ENCODE data around the gene ZRANB3. TPM values are rescaled to one million over a fixed set of nuclear protein-coding genes. Genes with fewer than 3 reads are reported as not detected.

ZRANB3 gene
- total and polyA plus RNA-seq, 2 donors (not counting 1 experiment from before 2014, with no cell fraction given), result 4.8 to 7.4 TPM

DNA sequence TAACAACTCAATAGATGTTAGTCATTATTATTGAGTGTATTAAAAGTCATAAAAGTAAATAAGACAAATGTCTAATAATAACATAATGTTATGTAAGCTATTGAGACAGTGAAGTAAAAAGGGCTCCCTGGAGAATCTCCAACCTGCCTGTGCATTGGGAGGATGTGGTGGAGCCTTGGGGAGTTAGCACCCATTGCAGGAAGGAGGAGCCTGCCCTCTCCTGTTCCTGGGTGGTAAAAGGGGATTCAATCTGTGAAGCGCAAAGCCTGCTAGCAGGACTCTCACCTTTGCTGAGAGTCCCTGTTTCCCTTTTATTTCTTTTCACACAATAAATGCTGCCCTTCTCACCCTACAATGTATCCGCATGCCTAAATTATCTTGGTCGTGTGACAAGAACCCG, 272.8 kb downstream of the ZRANB3 start:
- TF ChIP-seq, protein P1, sequence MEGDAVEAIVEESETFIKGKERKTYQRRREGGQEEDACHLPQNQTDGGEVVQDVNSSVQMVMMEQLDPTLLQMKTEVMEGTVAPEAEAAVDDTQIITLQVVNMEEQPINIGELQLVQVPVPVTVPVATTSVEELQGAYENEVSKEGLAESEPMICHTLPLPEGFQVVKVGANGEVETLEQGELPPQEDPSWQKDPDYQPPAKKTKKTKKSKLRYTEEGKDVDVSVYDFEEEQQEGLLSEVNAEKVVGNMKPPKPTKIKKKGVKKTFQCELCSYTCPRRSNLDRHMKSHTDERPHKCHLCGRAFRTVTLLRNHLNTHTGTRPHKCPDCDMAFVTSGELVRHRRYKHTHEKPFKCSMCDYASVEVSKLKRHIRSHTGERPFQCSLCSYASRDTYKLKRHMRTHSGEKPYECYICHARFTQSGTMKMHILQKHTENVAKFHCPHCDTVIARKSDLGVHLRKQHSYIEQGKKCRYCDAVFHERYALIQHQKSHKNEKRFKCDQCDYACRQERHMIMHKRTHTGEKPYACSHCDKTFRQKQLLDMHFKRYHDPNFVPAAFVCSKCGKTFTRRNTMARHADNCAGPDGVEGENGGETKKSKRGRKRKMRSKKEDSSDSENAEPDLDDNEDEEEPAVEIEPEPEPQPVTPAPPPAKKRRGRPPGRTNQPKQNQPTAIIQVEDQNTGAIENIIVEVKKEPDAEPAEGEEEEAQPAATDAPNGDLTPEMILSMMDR (conservative IDR thresholded peaks at IDR 0.05 in 1 of 2, IDR thresholded peaks at IDR 0.05 in 1 of 2; ENCODE audit: low read depth in 1 of 2, low read length in 2 of 2), result peak in 1 of 2 donors; percentile 8
- no peak for TF ChIP-seq EZH2 (IDR thresholded peaks at IDR 0.05; ENCODE audit: low read length, missing control alignments)

DNA sequence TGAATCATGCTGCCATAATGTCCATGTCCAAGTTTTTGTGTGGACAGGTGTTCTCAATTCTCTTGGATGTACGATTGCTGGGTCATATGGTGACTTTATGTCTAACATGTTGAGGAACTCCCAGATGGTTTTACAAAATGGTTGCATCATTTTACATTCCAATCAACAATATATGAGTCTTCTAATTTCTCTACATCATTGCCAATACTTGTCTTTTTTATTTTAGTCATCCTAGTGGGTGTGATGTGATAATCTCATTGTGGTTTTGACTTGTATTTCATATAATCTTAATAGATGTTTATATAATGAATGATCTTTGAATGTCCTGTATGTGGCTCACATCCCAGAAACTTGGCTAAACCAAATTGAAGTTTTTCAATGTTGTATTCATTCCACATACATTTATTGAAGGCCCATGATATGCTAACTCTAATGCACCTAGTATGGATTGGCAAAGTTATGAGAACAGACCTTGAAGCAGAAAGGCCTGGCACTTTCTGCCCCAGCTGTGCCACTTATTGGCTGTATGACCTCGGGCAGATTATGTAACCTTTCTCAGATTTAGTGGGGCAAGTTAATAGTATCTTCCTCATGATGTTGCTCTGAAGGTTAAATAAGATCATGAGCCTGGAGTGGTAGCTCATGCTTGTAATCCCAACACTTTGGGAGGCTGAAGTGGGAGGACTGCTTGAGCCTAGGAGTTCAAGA, 273.5 kb downstream of the ZRANB3 start:
- Histone ChIP-seq H3K4me2 (ENCODE audit: extremely low read depth, insufficient read depth, low read length) (no peak overlapping the region), H3K27me3 (ENCODE audit: control insufficient read depth, insufficient read depth, low read length) (no peaks in the 10 kb centered on the region), H3K9ac (ENCODE audit: insufficient read depth, low read length) (no peak overlapping the region), H3K79me2 (ENCODE audit: control insufficient read depth, insufficient read depth, low read length) (no peaks in the 10 kb centered on the region), H3K9me3 (ENCODE audit: control insufficient read depth, insufficient read depth, low read depth, low read length) (no peaks in the 10 kb centered on the region), H4K20me1 (ENCODE audit: control insufficient read depth, extremely low read depth, insufficient read depth, low read length) (no peaks in the 10 kb centered on the region), H2AFZ (ENCODE audit: low read length) (no peak overlapping the region), H3K4me3 (replicated peaks in 1 of 4; ENCODE audit: control extremely low read depth in 1 of 4, insufficient read depth in 1 of 4, low read depth in 3 of 4, low read length in 4 of 4) (no peak overlapping the region), H3K27ac (ENCODE audit: insufficient read depth, low read length) (peak overlapping the region; percentile 49), H3K36me3 (ENCODE audit: control insufficient read depth, insufficient read depth, low read length) (no peaks in the 10 kb centered on the region), H3K4me1 (ENCODE audit: control insufficient read depth, extremely low read depth, insufficient read depth, low read length) (peaks cover 8% of the 10 kb centered on the region)
- TF ChIP-seq, protein P1 (conservative IDR thresholded peaks at IDR 0.05 in 1 of 2, IDR thresholded peaks at IDR 0.05 in 1 of 2; ENCODE audit: low read depth in 1 of 2, low read length in 2 of 2), result no peak
- TF ChIP-seq EZH2 (IDR thresholded peaks at IDR 0.05; ENCODE audit: low read length, missing control alignments), result no peak
- DNase-seq (ENCODE audit: low read depth in 2 of 2), result peak; percentile 66 to 88

More for the DNA sequence above, 272.8 kb downstream of the ZRANB3 start:
- H3K4me2 ChIP-seq (ENCODE audit: extremely low read depth, insufficient read depth, low read length), result no peak overlapping the region
- H2AFZ ChIP-seq (ENCODE audit: low read length), result no peak overlapping the region
- H3K9me3 ChIP-seq (ENCODE audit: control insufficient read depth, insufficient read depth, low read depth, low read length), result no peaks in the 10 kb centered on the region
- no peaks in the 10 kb centered on the region for H3K79me2 ChIP-seq (ENCODE audit: control insufficient read depth, insufficient read depth, low read length)
- no peaks in the 10 kb centered on the region for H4K20me1 ChIP-seq (ENCODE audit: control insufficient read depth, extremely low read depth, insufficient read depth, low read length)
- H3K9ac ChIP-seq (ENCODE audit: insufficient read depth, low read length), result no peak overlapping the region
- no peak for DNase-seq (ENCODE audit: low read depth in 2 of 2)
- H3K4me3 ChIP-seq (replicated peaks in 1 of 4; ENCODE audit: control extremely low read depth in 1 of 4, insufficient read depth in 1 of 4, low read depth in 3 of 4, low read length in 4 of 4), result no peak overlapping the region
- H3K4me1 ChIP-seq (ENCODE audit: control insufficient read depth, extremely low read depth, insufficient read depth, low read length), result peaks cover 8% of the 10 kb centered on the region
- no peaks in the 10 kb centered on the region for H3K36me3 ChIP-seq (ENCODE audit: control insufficient read depth, insufficient read depth, low read length)
- no peak overlapping the region for H3K27ac ChIP-seq (ENCODE audit: insufficient read depth, low read length)
- no peaks in the 10 kb centered on the region for H3K27me3 ChIP-seq (ENCODE audit: control insufficient read depth, insufficient read depth, low read length)

DNA sequence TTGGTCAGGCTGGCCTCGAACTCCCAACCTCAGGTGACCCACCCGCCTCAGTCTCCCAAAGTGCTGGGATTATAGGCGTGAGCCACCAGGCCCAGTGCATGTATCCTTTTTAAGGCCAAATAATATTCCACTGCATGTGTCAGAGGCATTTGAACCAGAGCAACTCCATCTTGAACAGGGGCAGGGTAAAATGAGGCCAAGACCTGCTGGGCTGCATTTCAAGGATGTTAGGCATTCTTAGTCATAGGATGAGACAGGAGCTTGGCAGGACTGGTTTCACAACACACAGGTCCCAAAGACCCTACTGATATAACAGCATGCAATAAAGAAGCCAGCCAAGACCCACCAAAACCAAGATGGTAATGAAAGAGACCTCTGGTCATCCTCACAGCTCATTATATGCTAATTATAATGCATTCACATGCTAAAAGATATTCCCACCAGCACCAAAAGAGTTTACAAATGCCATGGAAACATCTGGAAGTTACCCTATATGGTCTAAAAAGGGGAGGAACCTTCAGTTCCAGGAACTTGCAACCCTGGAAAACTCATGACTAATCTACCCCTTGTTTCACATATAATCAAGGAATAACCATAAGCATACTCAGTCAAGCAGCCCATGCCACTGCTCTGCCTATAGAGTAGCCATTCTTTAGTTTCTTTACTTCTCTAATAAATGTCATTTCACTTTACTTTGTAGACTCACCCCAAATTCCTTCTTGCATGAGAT, 274.3 kb downstream of the ZRANB3 start:
- Histone ChIP-seq H3K4me3 (replicated peaks in 1 of 4; ENCODE audit: control extremely low read depth in 1 of 4, insufficient read depth in 1 of 4, low read depth in 3 of 4, low read length in 4 of 4) (no peak overlapping the region), H3K9me3 (ENCODE audit: control insufficient read depth, insufficient read depth, low read depth, low read length) (no peaks in the 10 kb centered on the region), H3K27me3 (ENCODE audit: control insufficient read depth, insufficient read depth, low read length) (no peaks in the 10 kb centered on the region), H4K20me1 (ENCODE audit: control insufficient read depth, extremely low read depth, insufficient read depth, low read length) (no peaks in the 10 kb centered on the region), H3K9ac (ENCODE audit: insufficient read depth, low read length) (no peak overlapping the region), H3K36me3 (ENCODE audit: control insufficient read depth, insufficient read depth, low read length) (no peaks in the 10 kb centered on the region), H2AFZ (ENCODE audit: low read length) (no peak overlapping the region), H3K79me2 (ENCODE audit: control insufficient read depth, insufficient read depth, low read length) (no peaks in the 10 kb centered on the region), H3K27ac (ENCODE audit: insufficient read depth, low read length) (peak overlapping the region; percentile 49), H3K4me2 (ENCODE audit: extremely low read depth, insufficient read depth, low read length) (no peak overlapping the region), H3K4me1 (ENCODE audit: control insufficient read depth, extremely low read depth, insufficient read depth, low read length) (peaks cover 8% of the 10 kb centered on the region)
- TF ChIP-seq, protein P1 (conservative IDR thresholded peaks at IDR 0.05 in 1 of 2, IDR thresholded peaks at IDR 0.05 in 1 of 2; ENCODE audit: low read depth in 1 of 2, low read length in 2 of 2), result no peak
- TF ChIP-seq EZH2 (IDR thresholded peaks at IDR 0.05; ENCODE audit: low read length, missing control alignments), result no peak
- DNase-seq (ENCODE audit: low read depth in 2 of 2), result peak; percentile 31 to 71
